ENCODE data around the gene PSMD2.

DNA sequence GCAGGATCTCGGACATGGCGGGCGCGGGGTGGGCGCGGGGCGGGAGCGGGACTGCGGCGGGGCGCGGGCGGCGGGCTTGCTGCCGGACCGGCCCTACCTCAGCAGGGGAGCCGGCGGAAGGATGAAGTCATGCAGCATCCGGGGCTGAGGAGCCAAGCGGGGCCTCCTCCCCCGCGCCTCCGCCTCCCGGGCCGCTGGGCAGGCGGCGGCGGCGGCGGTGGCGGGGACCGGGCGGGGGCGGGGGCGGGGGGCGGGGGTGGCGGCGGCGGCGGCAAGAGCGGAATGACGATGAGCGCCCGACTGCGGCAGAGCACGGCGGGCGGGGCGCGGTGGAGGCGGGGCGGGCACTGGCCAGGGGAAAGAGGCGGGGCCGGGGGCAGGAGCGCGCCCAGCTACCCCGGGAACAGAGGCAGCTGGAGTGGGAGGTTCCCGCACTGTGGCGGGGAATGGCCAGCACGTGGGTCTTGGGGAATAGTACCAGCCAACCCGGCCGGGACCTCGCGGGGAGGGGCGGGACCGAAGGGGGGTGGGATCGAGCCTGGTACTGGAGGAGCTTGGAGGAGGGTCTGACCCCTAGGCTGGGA is 37.7 kb upstream of the PSMD2 start, which contains the start of gene CAMK2N2:
- TF ChIP-seq, protein P1, sequence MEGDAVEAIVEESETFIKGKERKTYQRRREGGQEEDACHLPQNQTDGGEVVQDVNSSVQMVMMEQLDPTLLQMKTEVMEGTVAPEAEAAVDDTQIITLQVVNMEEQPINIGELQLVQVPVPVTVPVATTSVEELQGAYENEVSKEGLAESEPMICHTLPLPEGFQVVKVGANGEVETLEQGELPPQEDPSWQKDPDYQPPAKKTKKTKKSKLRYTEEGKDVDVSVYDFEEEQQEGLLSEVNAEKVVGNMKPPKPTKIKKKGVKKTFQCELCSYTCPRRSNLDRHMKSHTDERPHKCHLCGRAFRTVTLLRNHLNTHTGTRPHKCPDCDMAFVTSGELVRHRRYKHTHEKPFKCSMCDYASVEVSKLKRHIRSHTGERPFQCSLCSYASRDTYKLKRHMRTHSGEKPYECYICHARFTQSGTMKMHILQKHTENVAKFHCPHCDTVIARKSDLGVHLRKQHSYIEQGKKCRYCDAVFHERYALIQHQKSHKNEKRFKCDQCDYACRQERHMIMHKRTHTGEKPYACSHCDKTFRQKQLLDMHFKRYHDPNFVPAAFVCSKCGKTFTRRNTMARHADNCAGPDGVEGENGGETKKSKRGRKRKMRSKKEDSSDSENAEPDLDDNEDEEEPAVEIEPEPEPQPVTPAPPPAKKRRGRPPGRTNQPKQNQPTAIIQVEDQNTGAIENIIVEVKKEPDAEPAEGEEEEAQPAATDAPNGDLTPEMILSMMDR (IDR thresholded peaks at IDR 0.05) = no peak
- no peak for TF ChIP-seq POLR2A (IDR thresholded peaks at IDR 0.05)

Measured in stomach (tissue), 4 donors.